ENCODE measurements around the gene SMKR1.
"Not testable (repeated sequence)": the region's sequence is repeated elsewhere in the genome, so short reads cannot be mapped to it uniquely, and the experiment has no call there.

The SMKR1 gene

GRCh38 chr7:129501760-129502707 lies at the start of gene SMKR1:
TSS of gene SMKR1 (plus strand) at chr7:129502531. CDS start at chr7:129502825, 294 bp downstream.
- peak; percentile 51 for DNase-seq

GRCh38 chr7:129452589-129453231 lies 49.6 kb upstream of the SMKR1 start:
- DNase-seq, result no peak

- no peak for DNase-seq
These were observed 48.7 kb upstream of the SMKR1 start for GRCh38 chr7:129453510-129454248.

- DNase-seq, result no peak
These were observed 48.1 kb upstream of the SMKR1 start for GRCh38 chr7:129454249-129454551.

GRCh38 chr7:129456421-129456820 lies 45.9 kb upstream of the SMKR1 start:
- no peak for DNase-seq

- no peak for DNase-seq
These were observed 45.2 kb upstream of the SMKR1 start for GRCh38 chr7:129457101-129457500.

- no peak for DNase-seq
These were observed 44.2 kb upstream of the SMKR1 start for GRCh38 chr7:129458171-129458570.

- no peak for DNase-seq
These were observed 40.5 kb upstream of the SMKR1 start for GRCh38 chr7:129461809-129462208.

- DNase-seq, result no peak
These were observed 39.9 kb upstream of the SMKR1 start for GRCh38 chr7:129462420-129462819.

- no peak for DNase-seq
These were observed 38.1 kb upstream of the SMKR1 start for GRCh38 chr7:129464194-129464593.

- no peak for DNase-seq
These were observed 37.3 kb upstream of the SMKR1 start for GRCh38 chr7:129465080-129465479.

- peak; percentile 23 for DNase-seq
These were observed 35.5 kb upstream of the SMKR1 start for GRCh38 chr7:129466796-129467195.

- DNase-seq, result peak; percentile 33
These were observed 34.2 kb upstream of the SMKR1 start for GRCh38 chr7:129468087-129468486.

GRCh38 chr7:129468547-129468946 lies 33.8 kb upstream of the SMKR1 start:
- no peak for DNase-seq

- DNase-seq, result no peak
These were observed 32.4 kb upstream of the SMKR1 start for GRCh38 chr7:129469930-129470329.

GRCh38 chr7:129470411-129470810 lies 31.9 kb upstream of the SMKR1 start:
- DNase-seq, result no peak

GRCh38 chr7:129471402-129471827 lies 30.9 kb upstream of the SMKR1 start:
- no peak for DNase-seq

GRCh38 chr7:129475931-129476330 lies 26.4 kb upstream of the SMKR1 start:
- not testable (repeated sequence) for DNase-seq

- not testable (repeated sequence) for DNase-seq
These were observed 25.9 kb upstream of the SMKR1 start for GRCh38 chr7:129476398-129476797.

- no peak for DNase-seq
These were observed 22.5 kb upstream of the SMKR1 start for GRCh38 chr7:129479831-129480230.

GRCh38 chr7:129480674-129481363 lies 21.5 kb upstream of the SMKR1 start:
- no peak for DNase-seq

- not testable (repeated sequence) for DNase-seq
These were observed 21.0 kb upstream of the SMKR1 start for GRCh38 chr7:129481376-129481775.

GRCh38 chr7:129482781-129483180 lies 19.6 kb upstream of the SMKR1 start:
- no peak for DNase-seq
